Panc1 (cell line): ENCODE results near the gene COMMD10. TPM values are rescaled to one million over a fixed set of nuclear protein-coding genes. Genes with fewer than 3 reads are reported as not detected.

ENCODE experiments used
- ATAC-seq: fragments of 200-7000 bp; cut with Tn5 transposase; 2 replicates; pipeline ENCODE4 v1.9.1; 2020; ENCODE audit warnings: mild to moderate bottlenecking, moderate library complexity
- BruUV-seq: library from RNA; stranded (reverse); fragments of 400-500 nt; replicated peaks from 2 replicates; lab custom pipeline; 2021; lab: Mats Ljungman, UMichigan
- CTCF ChIA-PET: fragments of 300-600 bp; sonication (Branson Sonifier 250); formaldehyde crosslinking; loops from one replicate; lab custom pipeline; 2022; ENCODE audit warnings: antibody characterized with exemption; lab: Charles Lee
- POLR2A ChIA-PET: fragments of 300-600 bp; sonication (Branson Sonifier 250); formaldehyde crosslinking; loops from one replicate; lab custom pipeline; 2022; ENCODE audit warnings: antibody characterized with exemption; lab: Charles Lee
- DNase-seq: peaks from one replicate; pipeline ENCODE4 v3.0.0-alpha.2; 2010; ENCODE audit warnings: low read depth, low spot score
- H3K27ac ChIP-seq: 2 replicates; pipeline ENCODE4 v1.5.1; 2011; ENCODE audit warnings: mild to moderate bottlenecking, low read length, inconsistent platforms
- H3K27me3 ChIP-seq: fragments of 200-500 bp; sonication (Bioruptor generic); 2 replicates; pipeline ENCODE4 v1.6.0; 2014; ENCODE audit warnings: low read length, inconsistent platforms; ENCODE audit not compliant: control insufficient read depth, insufficient read depth
- H3K36me3 ChIP-seq: fragments of 200-500 bp; sonication (Bioruptor generic); 2 replicates; pipeline ENCODE4 v1.5.1; 2014; ENCODE audit warnings: inconsistent platforms, mild to moderate bottlenecking, low read length, moderate library complexity; ENCODE audit not compliant: control insufficient read depth, insufficient read depth
- H3K4me1 ChIP-seq: 2 replicates; pipeline ENCODE4 v1.5.1; 2011; ENCODE audit warnings: inconsistent platforms, mild to moderate bottlenecking, low read length, moderate library complexity; ENCODE audit not compliant: control insufficient read depth, insufficient read depth
- H3K4me3 ChIP-seq, 2 experiments: 2 replicates each; pipeline ENCODE4 v1.5.1; 2011 to 2012; ENCODE audit warnings: low read depth in 2 of 2, low read length in 2 of 2, mild to moderate bottlenecking in 2 of 2, inconsistent platforms in 1 of 2, moderate library complexity in 1 of 2
- H3K9me3 ChIP-seq: fragments of 200-500 bp; sonication (Bioruptor generic); 2 replicates; pipeline ENCODE4 v1.5.1; 2014; ENCODE audit warnings: low read depth, mild to moderate bottlenecking, inconsistent platforms, low read length, moderate library complexity; ENCODE audit not compliant: control insufficient read depth, insufficient read depth
- POLR2AphosphoS5 ChIP-seq: IDR thresholded peaks from 2 replicates; pipeline ENCODE4 v1.6.1; 2012; ENCODE audit warnings: mild to moderate bottlenecking, low read depth, low read length, moderate library complexity
- REST ChIP-seq, 2 experiments: IDR thresholded peaks; 2 replicates each; pipeline ENCODE4 v1.6.1; 2011 to 2012; ENCODE audit warnings: low read depth in 2 of 2, control low read depth in 1 of 2, low read length in 1 of 2, mild to moderate bottlenecking in 1 of 2, moderate library complexity in 1 of 2; ENCODE audit not compliant: insufficient read depth in 1 of 2
- SIN3A ChIP-seq: IDR thresholded peaks from 2 replicates; pipeline ENCODE4 v1.6.1; 2012; ENCODE audit warnings: low read depth, mild to moderate bottlenecking, low read length, moderate library complexity, borderline replicate concordance; ENCODE audit not compliant: insufficient read depth
- TCF7L2 ChIP-seq: IDR thresholded peaks from 2 replicates; pipeline ENCODE4 v1.6.1; 2011; ENCODE audit warnings: mild to moderate bottlenecking, low read depth, low read length, inconsistent platforms
- in situ Hi-C: cut with HindIII; loops from 2 replicates; pipeline ENCODE4 v1.10.0; 2016; ENCODE audit warnings: low sequenced_read_pairs, low pct_unique_long_range_greater_than_20kb
- intact Hi-C: fragments of 100-400 bp; cut with micrococcal nuclease; formaldehyde crosslinking; loops from one replicate; pipeline ENCODE4 v1.10.0; 2022; ENCODE audit not compliant: unreplicated experiment
- total RNA-seq: library from RNA; stranded (reverse); gene quantifications from one replicate; pipeline ENCODE4 v1.2.1, GENCODE V29; 2021; ENCODE audit not compliant: unreplicated experiment
- TF ChIP-seq, protein P1 (sequence below): fragments of 450-650 bp; IDR thresholded peaks from 2 replicates; pipeline ENCODE4 v1.5.1; 2017; ENCODE audit warnings: mild to moderate bottlenecking

The COMMD10 gene
- total RNA-seq, 1 experiment from 2014 or later = 37.9 TPM

GRCh38 chr5:116315531-116315930 lies 230.7 kb downstream of the COMMD10 start:
- in situ Hi-C loops (no loop called here), intact Hi-C loops (no loop called here)
- DNase-seq = no peak
- TF ChIP-seq, protein P1, sequence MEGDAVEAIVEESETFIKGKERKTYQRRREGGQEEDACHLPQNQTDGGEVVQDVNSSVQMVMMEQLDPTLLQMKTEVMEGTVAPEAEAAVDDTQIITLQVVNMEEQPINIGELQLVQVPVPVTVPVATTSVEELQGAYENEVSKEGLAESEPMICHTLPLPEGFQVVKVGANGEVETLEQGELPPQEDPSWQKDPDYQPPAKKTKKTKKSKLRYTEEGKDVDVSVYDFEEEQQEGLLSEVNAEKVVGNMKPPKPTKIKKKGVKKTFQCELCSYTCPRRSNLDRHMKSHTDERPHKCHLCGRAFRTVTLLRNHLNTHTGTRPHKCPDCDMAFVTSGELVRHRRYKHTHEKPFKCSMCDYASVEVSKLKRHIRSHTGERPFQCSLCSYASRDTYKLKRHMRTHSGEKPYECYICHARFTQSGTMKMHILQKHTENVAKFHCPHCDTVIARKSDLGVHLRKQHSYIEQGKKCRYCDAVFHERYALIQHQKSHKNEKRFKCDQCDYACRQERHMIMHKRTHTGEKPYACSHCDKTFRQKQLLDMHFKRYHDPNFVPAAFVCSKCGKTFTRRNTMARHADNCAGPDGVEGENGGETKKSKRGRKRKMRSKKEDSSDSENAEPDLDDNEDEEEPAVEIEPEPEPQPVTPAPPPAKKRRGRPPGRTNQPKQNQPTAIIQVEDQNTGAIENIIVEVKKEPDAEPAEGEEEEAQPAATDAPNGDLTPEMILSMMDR = no peak
- no peak for TF ChIP-seq REST (IDR thresholded peaks at IDR 0.05; ENCODE audit: insufficient read depth in 1 of 2, low read depth in 2 of 2, low read length in 1 of 2)
- TF ChIP-seq SIN3A = no peak
- no peak for TF ChIP-seq TCF7L2
- TF ChIP-seq POLR2AphosphoS5 = no peak
- Histone ChIP-seq H3K4me3 (no peak overlapping the region), H3K4me1 (no peaks in the 10 kb centered on the region), H3K9me3 (no peaks in the 10 kb centered on the region), H3K36me3 (no peaks in the 10 kb centered on the region), H3K27ac (no peak overlapping the region), H3K27me3 (no peaks in the 10 kb centered on the region)
- ChIA-PET CTCF (no interaction called here), POLR2A (no interaction called here)
- no peak for ATAC-seq
- no TSS peak for BruUV-seq

DNA sequence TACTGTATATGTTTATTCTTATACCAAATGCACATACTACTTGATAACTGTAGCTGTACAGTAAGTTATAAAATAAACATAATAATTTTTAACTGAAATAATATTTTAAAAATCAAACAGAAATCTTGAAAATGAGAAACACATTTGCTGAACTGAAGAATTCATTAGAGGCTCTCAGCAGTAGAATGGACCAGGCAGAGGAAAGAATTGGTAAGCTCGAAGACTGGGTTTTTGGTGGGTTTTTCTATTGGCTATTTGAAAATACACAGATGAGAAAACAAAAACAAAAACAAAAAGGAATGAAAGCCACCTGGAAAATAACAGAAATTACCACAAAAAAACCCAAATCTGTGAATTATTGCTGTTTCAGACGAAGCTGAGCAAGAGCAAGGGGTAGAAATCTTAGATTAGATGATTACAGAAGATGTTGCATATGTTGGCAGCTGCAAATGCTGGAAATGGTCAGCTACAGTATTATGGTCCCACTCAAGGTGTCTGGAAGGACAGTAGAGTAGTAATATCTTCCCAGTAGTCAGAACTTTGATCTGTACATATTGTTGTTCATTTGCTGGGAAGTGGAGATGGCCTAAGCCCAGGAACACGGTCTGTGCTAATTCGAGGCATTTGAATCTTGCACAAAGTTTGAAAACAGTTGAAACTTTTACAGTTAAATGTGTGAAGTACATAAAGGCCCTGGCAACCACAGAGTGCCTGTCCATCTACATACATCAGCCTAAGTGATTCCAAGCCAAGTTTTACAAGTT lies 233.4 kb downstream of the COMMD10 start:
- no peak for DNase-seq
- ChIA-PET CTCF (no interaction called here), POLR2A (no interaction called here)
- Histone ChIP-seq H3K36me3 (no peaks in the 10 kb centered on the region), H3K9me3 (no peaks in the 10 kb centered on the region), H3K4me3 (no peak overlapping the region), H3K4me1 (no peaks in the 10 kb centered on the region), H3K27me3 (no peaks in the 10 kb centered on the region), H3K27ac (no peak overlapping the region)
- intact Hi-C loops (no loop called here), in situ Hi-C loops (no loop called here)
- BruUV-seq = no TSS peak
- no peak for ATAC-seq
- TF ChIP-seq TCF7L2 (no peak), REST (IDR thresholded peaks at IDR 0.05; ENCODE audit: insufficient read depth in 1 of 2, low read depth in 2 of 2, low read length in 1 of 2) (no peak), SIN3A (no peak), POLR2AphosphoS5 (no peak)
- TF ChIP-seq, protein P1 = no peak
